ENCODE measurements around the gene EVPLL.

DNA sequence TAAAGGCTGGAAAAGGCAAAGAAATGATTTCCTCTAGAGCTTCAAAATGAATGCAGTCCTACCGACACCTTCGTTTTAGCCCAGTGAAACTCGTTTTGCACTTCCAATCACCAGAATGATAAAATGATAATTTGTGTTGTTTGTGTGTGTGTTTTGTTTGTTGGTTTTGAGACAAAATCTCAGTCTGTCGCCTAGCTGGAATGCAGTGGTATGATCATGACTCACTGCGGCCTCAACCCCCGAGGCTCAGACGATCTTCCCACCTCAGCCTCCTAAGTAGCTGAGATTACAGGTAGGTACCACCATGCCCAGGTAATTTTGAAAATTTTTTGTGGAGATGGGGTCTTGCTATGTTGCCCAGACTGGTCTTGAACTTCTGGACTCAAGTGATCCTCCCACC lies 3.4 kb upstream of the EVPLL start:
- TF ChIP-seq MECOM (CRISPR knock-in tag; IDR thresholded peaks at IDR 0.05) (no peak), FOXA1 (IDR thresholded peaks at IDR 0.05; ENCODE audit: borderline replicate concordance) (no peak), EP300 (IDR thresholded peaks at IDR 0.05; ENCODE audit: low read length) (no peak), ZNF830 (CRISPR knock-in tag; IDR thresholded peaks at IDR 0.05) (no peak), ZNF507 (tag; conservative IDR thresholded peaks at IDR 0.05) (no peak), HMBOX1 (IDR thresholded peaks at IDR 0.05) (no peak), ESRRA (IDR thresholded peaks at IDR 0.05; ENCODE audit: borderline replicate concordance, low read depth) (no peak), VEZF1 (CRISPR knock-in tag; IDR thresholded peaks at IDR 0.05) (no peak)
- TF ChIP-seq, protein P1, sequence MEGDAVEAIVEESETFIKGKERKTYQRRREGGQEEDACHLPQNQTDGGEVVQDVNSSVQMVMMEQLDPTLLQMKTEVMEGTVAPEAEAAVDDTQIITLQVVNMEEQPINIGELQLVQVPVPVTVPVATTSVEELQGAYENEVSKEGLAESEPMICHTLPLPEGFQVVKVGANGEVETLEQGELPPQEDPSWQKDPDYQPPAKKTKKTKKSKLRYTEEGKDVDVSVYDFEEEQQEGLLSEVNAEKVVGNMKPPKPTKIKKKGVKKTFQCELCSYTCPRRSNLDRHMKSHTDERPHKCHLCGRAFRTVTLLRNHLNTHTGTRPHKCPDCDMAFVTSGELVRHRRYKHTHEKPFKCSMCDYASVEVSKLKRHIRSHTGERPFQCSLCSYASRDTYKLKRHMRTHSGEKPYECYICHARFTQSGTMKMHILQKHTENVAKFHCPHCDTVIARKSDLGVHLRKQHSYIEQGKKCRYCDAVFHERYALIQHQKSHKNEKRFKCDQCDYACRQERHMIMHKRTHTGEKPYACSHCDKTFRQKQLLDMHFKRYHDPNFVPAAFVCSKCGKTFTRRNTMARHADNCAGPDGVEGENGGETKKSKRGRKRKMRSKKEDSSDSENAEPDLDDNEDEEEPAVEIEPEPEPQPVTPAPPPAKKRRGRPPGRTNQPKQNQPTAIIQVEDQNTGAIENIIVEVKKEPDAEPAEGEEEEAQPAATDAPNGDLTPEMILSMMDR (IDR thresholded peaks at IDR 0.05 in 2 of 3, conservative IDR thresholded peaks at IDR 0.05 in 1 of 3; ENCODE audit: insufficient read depth in 2 of 3, low read depth in 1 of 3, low read length in 3 of 3) = no peak

Measured in K562 (cell line).